Measurements from ENCODE around the gene ZYG11B. TPM values are rescaled to one million over a fixed set of nuclear protein-coding genes. Genes with fewer than 3 reads are reported as not detected.
"Not testable (repeated sequence)": the region's sequence is repeated elsewhere in the genome, so short reads cannot be mapped to it uniquely, and the experiment has no call there.

The ZYG11B gene
- total RNA-seq, 1 donor from 2014 or later = 38.3 TPM

- Mint-ChIP-seq H3K27ac (ENCODE audit: unreplicated experiment) (no peak overlapping the region), H3K4me1 (ENCODE audit: low read depth) (peaks cover 5% of the 10 kb centered on the region), H3K4me3 (ENCODE audit: unreplicated experiment) (no peak overlapping the region), H3K9me3 (ENCODE audit: low read depth) (peaks cover 2% of the 10 kb centered on the region), H3K27me3 (ENCODE audit: low read depth) (no peaks in the 10 kb centered on the region), H3K36me3 (ENCODE audit: low read depth) (no peaks in the 10 kb centered on the region)
- no peak for DNase-seq (ENCODE audit: low spot score)
- no peak for TF ChIP-seq CTCF (IDR thresholded peaks at IDR 0.05)
Measured at GRCh38 chr1:52709016-52709415, 17.2 kb upstream of the ZYG11B start.

- no peaks in the 10 kb centered on the region for H3K9me3 Mint-ChIP-seq (ENCODE audit: low read depth)
- H3K36me3 Mint-ChIP-seq (ENCODE audit: low read depth) = no peaks in the 10 kb centered on the region
- no peak overlapping the region for H3K4me3 Mint-ChIP-seq (ENCODE audit: unreplicated experiment)
- DNase-seq (ENCODE audit: low spot score) = no peak
- TF ChIP-seq CTCF (IDR thresholded peaks at IDR 0.05) = no peak
- H3K4me1 Mint-ChIP-seq (ENCODE audit: low read depth) = no peaks in the 10 kb centered on the region
- H3K27me3 Mint-ChIP-seq (ENCODE audit: low read depth) = no peaks in the 10 kb centered on the region
- no peak overlapping the region for H3K27ac Mint-ChIP-seq (ENCODE audit: unreplicated experiment)
Measured at GRCh38 chr1:52713590-52713989, 12.7 kb upstream of the ZYG11B start.

- not testable (repeated sequence) for H3K4me3 Mint-ChIP-seq (ENCODE audit: unreplicated experiment); H3K9me3 Mint-ChIP-seq (ENCODE audit: low read depth); DNase-seq (ENCODE audit: low spot score); H3K27me3 Mint-ChIP-seq (ENCODE audit: low read depth); H3K27ac Mint-ChIP-seq (ENCODE audit: unreplicated experiment); H3K4me1 Mint-ChIP-seq (ENCODE audit: low read depth); H3K36me3 Mint-ChIP-seq (ENCODE audit: low read depth)
Measured at GRCh38 chr1:52715296-52715695, 11.0 kb upstream of the ZYG11B start.

- DNase-seq (ENCODE audit: low spot score) = no peak
- Mint-ChIP-seq H3K4me1 (ENCODE audit: low read depth) (peaks cover 17% of the 10 kb centered on the region), H3K36me3 (ENCODE audit: low read depth) (no peaks in the 10 kb centered on the region), H3K9me3 (ENCODE audit: low read depth) (no peaks in the 10 kb centered on the region), H3K27ac (ENCODE audit: unreplicated experiment) (no peak overlapping the region), H3K4me3 (ENCODE audit: unreplicated experiment) (no peak overlapping the region), H3K27me3 (ENCODE audit: low read depth) (peaks cover 2% of the 10 kb centered on the region)
- no peak for TF ChIP-seq CTCF (IDR thresholded peaks at IDR 0.05)
Measured at GRCh38 chr1:52723260-52723659, 3.0 kb upstream of the ZYG11B start.

GRCh38 chr1:52725903-52726264 is 369 bp upstream of the ZYG11B start:
- TF ChIP-seq CTCF (IDR thresholded peaks at IDR 0.05) = no peak
- Mint-ChIP-seq H3K9me3 (ENCODE audit: low read depth) (no peaks in the 10 kb centered on the region), H3K4me3 (ENCODE audit: unreplicated experiment) (peak overlapping the region; percentile 90), H3K27me3 (ENCODE audit: low read depth) (no peaks in the 10 kb centered on the region), H3K36me3 (ENCODE audit: low read depth) (no peaks in the 10 kb centered on the region), H3K4me1 (ENCODE audit: low read depth) (peaks cover 27% of the 10 kb centered on the region), H3K27ac (ENCODE audit: unreplicated experiment) (peak overlapping the region; percentile 45)
- DNase-seq (ENCODE audit: low spot score) = no peak

GRCh38 chr1:52727114-52727586 is 897 bp downstream of the ZYG11B start:
- Mint-ChIP-seq H3K36me3 (ENCODE audit: low read depth) (peaks cover 2% of the 10 kb centered on the region), H3K4me3 (ENCODE audit: unreplicated experiment) (peak overlapping the region; percentile 90), H3K4me1 (ENCODE audit: low read depth) (peaks cover 27% of the 10 kb centered on the region), H3K27ac (ENCODE audit: unreplicated experiment) (peak overlapping the region; percentile 93), H3K27me3 (ENCODE audit: low read depth) (no peaks in the 10 kb centered on the region), H3K9me3 (ENCODE audit: low read depth) (no peaks in the 10 kb centered on the region)
- no peak for DNase-seq (ENCODE audit: low spot score)
- no peak for TF ChIP-seq CTCF (IDR thresholded peaks at IDR 0.05)
